Natural killer cell treated with Interleukin-12 subunit alpha and Interleukin-12 subunit beta and Interleukin-15 and Interleukin-18, amount 100 ng/mL, for 72 hours (primary cell): ENCODE results near the gene TRIM54. TPM values are rescaled to one million over a fixed set of nuclear protein-coding genes. Genes with fewer than 3 reads are reported as not detected.
A peak's percentile ranks its signal among the peaks of the same experiment; 100 is the strongest.
"Not testable (repeated sequence)": the region's sequence is repeated elsewhere in the genome, so short reads cannot be mapped to it uniquely, and the experiment has no call there.

Experiments
- ATAC-seq, 2 donors: fragments of 150-1000 bp; cut with Tn5 transposase in 1 of 2; sonication (Bioruptor Pico), chemical (Tn5 transposase) in 1 of 2; 2 replicates each; pipeline ENCODE4 v1.10.0; 2021
- DNase-seq: peaks from one replicate; pipeline ENCODE4 v3.0.0; 2022; ENCODE audit warnings: low spot score
- H3K27ac Mint-ChIP-seq, 2 donors: 1 replicate in 1 of 2; 2 replicates in 1 of 2; pipeline ENCODE4 v1.8.0; 2022; ENCODE audit warnings: mixed read lengths in 2 of 2, mild to moderate bottlenecking in 1 of 2, moderate library complexity in 1 of 2
- H3K27me3 Mint-ChIP-seq, 2 donors: 1 replicate in 1 of 2; 2 replicates in 1 of 2; pipeline ENCODE4 v1.8.0; 2022; ENCODE audit warnings: mixed read lengths in 2 of 2
- H3K36me3 Mint-ChIP-seq: one replicate; pipeline ENCODE4 v1.8.0; 2022; ENCODE audit warnings: mixed read lengths
- H3K4me1 Mint-ChIP-seq, 2 donors: 1 replicate in 1 of 2; 2 replicates in 1 of 2; pipeline ENCODE4 v1.8.0; 2022; ENCODE audit warnings: low read depth in 2 of 2, mixed read lengths in 2 of 2, mild to moderate bottlenecking in 1 of 2
- H3K4me3 Mint-ChIP-seq: one replicate; pipeline ENCODE4 v1.8.0; 2022; ENCODE audit warnings: mixed read lengths
- H3K9me3 Mint-ChIP-seq: 2 replicates; pipeline ENCODE4 v1.8.0; 2022; ENCODE audit warnings: mixed read lengths
- total RNA-seq, 2 donors: library from RNA; stranded (reverse); gene quantifications; one replicate each; pipeline ENCODE4 v1.2.3, GENCODE V29; 2022

Gene TRIM54
- total RNA-seq, 2 donors from 2014 or later, result 0.28 to 0.33 TPM

- Mint-ChIP-seq H3K27me3 (peaks cover 39 to 44% of the 10 kb centered on the region in 2 donors), H3K4me3 (peak overlapping the region; percentile 81), H3K9me3 (no peaks in the 10 kb centered on the region), H3K27ac (no peak overlapping the region), H3K4me1 (peaks cover 18 to 22% of the 10 kb centered on the region in 2 donors), H3K36me3 (no peaks in the 10 kb centered on the region)
- no peak for DNase-seq
- no peak for ATAC-seq
Measured at GRCh38 chr2:27263287-27264252, 18.7 kb upstream of the TRIM54 start.

GRCh38 chr2:27264253-27264752 is 17.9 kb upstream of the TRIM54 start:
- H3K36me3 Mint-ChIP-seq, result no peaks in the 10 kb centered on the region
- no peak for DNase-seq
- no peaks in the 10 kb centered on the region for H3K9me3 Mint-ChIP-seq
- peaks cover 18 to 22% of the 10 kb centered on the region in 2 donors for H3K4me1 Mint-ChIP-seq
- no peak overlapping the region for H3K27ac Mint-ChIP-seq
- peak in 1 of 2 donors; percentile 31 for ATAC-seq
- H3K4me3 Mint-ChIP-seq, result peak overlapping the region; percentile 81
- H3K27me3 Mint-ChIP-seq, result peaks cover 39 to 44% of the 10 kb centered on the region in 2 donors

GRCh38 chr2:27264753-27265535 is 17.3 kb upstream of the TRIM54 start:
- Mint-ChIP-seq H3K9me3 (no peaks in the 10 kb centered on the region), H3K27me3 (peaks cover 38 to 41% of the 10 kb centered on the region in 2 donors), H3K36me3 (no peaks in the 10 kb centered on the region), H3K4me3 (peak overlapping the region; percentile 48), H3K27ac (no peak overlapping the region), H3K4me1 (peaks cover 18 to 22% of the 10 kb centered on the region in 2 donors)
- DNase-seq (peak; percentile 67), ATAC-seq (peak; percentile 52 to 64)

- DNase-seq, result peak; percentile 13
- Mint-ChIP-seq H3K4me1 (peaks cover 18 to 22% of the 10 kb centered on the region in 2 donors), H3K27me3 (peaks cover 32 to 36% of the 10 kb centered on the region in 2 donors), H3K27ac (no peak overlapping the region), H3K36me3 (no peaks in the 10 kb centered on the region), H3K9me3 (no peaks in the 10 kb centered on the region), H3K4me3 (peak overlapping the region; percentile 48)
- no peak for ATAC-seq
Measured at GRCh38 chr2:27265536-27265870, 16.7 kb upstream of the TRIM54 start.

- ATAC-seq, H3K4me1 Mint-ChIP-seq, H3K27ac Mint-ChIP-seq, H3K36me3 Mint-ChIP-seq, DNase-seq, H3K9me3 Mint-ChIP-seq, H3K4me3 Mint-ChIP-seq: not testable (repeated sequence)
- H3K27me3 Mint-ChIP-seq, result peaks cover 18 to 22% of the 10 kb centered on the region in 2 donors
Measured at GRCh38 chr2:27268296-27268695, 13.9 kb upstream of the TRIM54 start.

- no peaks in the 10 kb centered on the region for H3K9me3 Mint-ChIP-seq
- peaks cover 15 to 20% of the 10 kb centered on the region in 2 donors for H3K27me3 Mint-ChIP-seq
- no peak overlapping the region for H3K27ac Mint-ChIP-seq
- ATAC-seq (no peak), DNase-seq (no peak)
- no peaks in the 10 kb centered on the region for H3K36me3 Mint-ChIP-seq
- H3K4me1 Mint-ChIP-seq, result no peaks in the 10 kb centered on the region
- H3K4me3 Mint-ChIP-seq, result no peak overlapping the region
Measured at GRCh38 chr2:27270131-27270530, 12.1 kb upstream of the TRIM54 start.

GRCh38 chr2:27270670-27271069 is 11.6 kb upstream of the TRIM54 start:
- Mint-ChIP-seq H3K9me3 (no peaks in the 10 kb centered on the region), H3K36me3 (no peaks in the 10 kb centered on the region)
- ATAC-seq, result no peak

GRCh38 chr2:27271631-27272340 is 10.4 kb upstream of the TRIM54 start:
- ATAC-seq (no peak), DNase-seq (no peak)
- no peak overlapping the region for H3K4me3 Mint-ChIP-seq
- H3K27ac Mint-ChIP-seq, result no peak overlapping the region
- no peaks in the 10 kb centered on the region for H3K36me3 Mint-ChIP-seq
- H3K4me1 Mint-ChIP-seq, result no peaks in the 10 kb centered on the region
- no peaks in the 10 kb centered on the region for H3K9me3 Mint-ChIP-seq
- peaks cover 12 to 20% of the 10 kb centered on the region in 2 donors for H3K27me3 Mint-ChIP-seq

More at GRCh38 chr2:27270670-27271069, 11.6 kb upstream of the TRIM54 start:
- H3K27ac Mint-ChIP-seq, result no peak overlapping the region
- peaks cover 12 to 20% of the 10 kb centered on the region in 2 donors for H3K27me3 Mint-ChIP-seq
- DNase-seq, result no peak
- no peak overlapping the region for H3K4me3 Mint-ChIP-seq
- no peaks in the 10 kb centered on the region for H3K4me1 Mint-ChIP-seq

GRCh38 chr2:27272537-27273522 is 9.4 kb upstream of the TRIM54 start:
- not testable (repeated sequence) for H3K4me1 Mint-ChIP-seq, H3K27ac Mint-ChIP-seq
- H3K27me3 Mint-ChIP-seq, result peaks cover 16 to 25% of the 10 kb centered on the region in 2 donors

GRCh38 chr2:27275211-27276150 is 6.7 kb upstream of the TRIM54 start, which contains the start of gene DNAJC5G:
DNAJC5G (plus strand) TSS chr2:27275433; CDS start chr2:27276729, 1,296 bp downstream.
- Mint-ChIP-seq H3K4me3 (no peak within 1 kb of the TSS), H3K27me3 (peaks cover 16 to 36% of the 10 kb centered on the region in 2 donors), H3K27ac (no peak within 1 kb of the TSS), H3K36me3 (no peaks in the 10 kb centered on the region), H3K9me3 (no peaks in the 10 kb centered on the region), H3K4me1 (peaks cover 3 to 5% of the 10 kb centered on the region in 2 donors)
- ATAC-seq, result no peak
- DNase-seq, result peak; percentile 34

More at GRCh38 chr2:27272537-27273522, 9.4 kb upstream of the TRIM54 start:
- H3K9me3 Mint-ChIP-seq, H3K4me3 Mint-ChIP-seq, H3K36me3 Mint-ChIP-seq, ATAC-seq: not testable (repeated sequence)
- peak; percentile 26 for DNase-seq

- Mint-ChIP-seq H3K4me3 (no peak overlapping the region), H3K36me3 (no peaks in the 10 kb centered on the region), H3K27me3 (peaks cover 26 to 50% of the 10 kb centered on the region in 2 donors), H3K27ac (no peak overlapping the region), H3K9me3 (no peaks in the 10 kb centered on the region), H3K4me1 (peaks cover 3 to 5% of the 10 kb centered on the region in 2 donors)
- DNase-seq (no peak), ATAC-seq (no peak)
Measured at GRCh38 chr2:27278010-27278409, 4.2 kb upstream of the TRIM54 start.
